Activated CD4-positive, alpha-beta T cell treated with anti-CD3 and anti-CD28 coated beads for 36 hours (primary cell): ENCODE results near the gene FBXO2. TPM values are rescaled to one million over a fixed set of nuclear protein-coding genes. Genes with fewer than 3 reads are reported as not detected.

Source experiments
- ATAC-seq: fragments of 200-7000 bp; cut with Tn5 transposase; one replicate; pipeline ENCODE4 v1.10.0; 2021; ENCODE audit warnings: mild to moderate bottlenecking, moderate library complexity
- CTCF ChIA-PET: fragments of 350-600 bp; sonication (Branson Sonifier 250); formaldehyde crosslinking; loops from one replicate; lab custom pipeline; 2021; ENCODE audit warnings: antibody characterized with exemption; lab: Charles Lee
- POLR2A ChIA-PET: fragments of 350-600 bp; sonication (Branson Sonifier 250); formaldehyde crosslinking; loops from one replicate; lab custom pipeline; 2021; ENCODE audit warnings: antibody characterized with exemption, inconsistent platforms; lab: Charles Lee
- DNase-seq: peaks from one replicate; pipeline ENCODE4 v3.0.0-alpha.2; 2020
- H3K27ac Mint-ChIP-seq: one replicate; pipeline ENCODE4 v1.8.0; 2021; ENCODE audit warnings: mixed read lengths
- H3K27me3 Mint-ChIP-seq: one replicate; pipeline ENCODE4 v1.8.0; 2021; ENCODE audit warnings: mixed read lengths
- H3K36me3 Mint-ChIP-seq: one replicate; pipeline ENCODE4 v1.8.0; 2021; ENCODE audit warnings: low read depth, mixed read lengths
- H3K4me1 Mint-ChIP-seq: one replicate; pipeline ENCODE4 v1.8.0; 2021; ENCODE audit warnings: mixed read lengths
- H3K4me3 Mint-ChIP-seq: one replicate; pipeline ENCODE4 v1.8.0; 2021; ENCODE audit warnings: mild to moderate bottlenecking, moderate library complexity, mixed read lengths
- H3K9me3 Mint-ChIP-seq: one replicate; pipeline ENCODE4 v1.8.0; 2021; ENCODE audit warnings: low read depth, mixed read lengths
- intact Hi-C, 2 experiments: fragments of 100-400 bp; cut with DNase I in 1 of 2; cut with micrococcal nuclease in 1 of 2; formaldehyde crosslinking; loops; one replicate each; pipeline versions ENCODE4 v1.14.2 to v1.15.1; 2022 to 2024; cut with DNase I, micrococcal nuclease
- total RNA-seq, 2 experiments: library from RNA; stranded (reverse); gene quantifications; one replicate each; pipeline ENCODE4 v1.2.3, GENCODE V29; 2021

Gene FBXO2
- total RNA-seq, 2 experiments from 2014 or later: 1.6 to 2.1 TPM

DNA sequence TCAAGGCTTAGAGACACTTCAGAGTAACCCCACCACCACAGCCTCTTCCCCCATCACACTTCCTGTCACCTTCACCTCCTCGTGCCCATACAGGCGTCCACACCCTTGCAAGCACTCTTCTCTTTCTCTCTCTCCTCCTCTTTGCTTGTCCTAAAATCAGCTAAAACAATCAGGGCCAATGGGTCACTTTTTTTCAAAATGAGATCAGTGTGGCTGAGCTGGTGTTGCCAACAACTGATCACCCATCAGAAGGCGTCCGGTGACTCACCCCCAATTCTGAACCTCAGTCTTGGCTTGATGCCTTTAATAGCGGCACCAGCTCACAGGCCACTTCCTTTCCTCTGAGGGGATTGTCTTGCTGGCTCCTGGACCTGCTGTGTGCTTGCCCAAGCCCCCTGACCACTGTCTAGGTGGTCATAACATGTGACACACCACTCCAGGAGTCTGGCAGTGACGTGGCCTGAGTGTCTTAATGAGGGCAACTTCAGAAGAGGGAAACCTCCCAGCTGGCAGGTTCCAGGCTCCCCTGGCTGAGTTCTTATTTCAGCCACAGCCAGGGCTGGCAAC lies 38.9 kb upstream of the FBXO2 start:
- Mint-ChIP-seq H3K27me3 (peaks cover 34% of the 10 kb centered on the region), H3K4me1 (peaks cover 29% of the 10 kb centered on the region), H3K27ac (no peak overlapping the region), H3K9me3 (no peaks in the 10 kb centered on the region), H3K4me3 (no peak overlapping the region), H3K36me3 (no peaks in the 10 kb centered on the region)
- POLR2A ChIA-PET: interaction anchor here (1.1 kb wide), 1 partner anchor 29 kb away, joined by 3 read pairs; the partner anchor contains the start of gene FBXO6
- CTCF ChIA-PET: interaction anchor here (0.8 to 1.0 kb wide), 3 partner anchors 10 to 42 kb away, joined by 3 to 4 read pairs (median 3); partner anchors contain the start of gene FBXO6
- peak; percentile 67 for DNase-seq
- intact Hi-C loops: no loop called here
- ATAC-seq: peak; percentile 86

DNA sequence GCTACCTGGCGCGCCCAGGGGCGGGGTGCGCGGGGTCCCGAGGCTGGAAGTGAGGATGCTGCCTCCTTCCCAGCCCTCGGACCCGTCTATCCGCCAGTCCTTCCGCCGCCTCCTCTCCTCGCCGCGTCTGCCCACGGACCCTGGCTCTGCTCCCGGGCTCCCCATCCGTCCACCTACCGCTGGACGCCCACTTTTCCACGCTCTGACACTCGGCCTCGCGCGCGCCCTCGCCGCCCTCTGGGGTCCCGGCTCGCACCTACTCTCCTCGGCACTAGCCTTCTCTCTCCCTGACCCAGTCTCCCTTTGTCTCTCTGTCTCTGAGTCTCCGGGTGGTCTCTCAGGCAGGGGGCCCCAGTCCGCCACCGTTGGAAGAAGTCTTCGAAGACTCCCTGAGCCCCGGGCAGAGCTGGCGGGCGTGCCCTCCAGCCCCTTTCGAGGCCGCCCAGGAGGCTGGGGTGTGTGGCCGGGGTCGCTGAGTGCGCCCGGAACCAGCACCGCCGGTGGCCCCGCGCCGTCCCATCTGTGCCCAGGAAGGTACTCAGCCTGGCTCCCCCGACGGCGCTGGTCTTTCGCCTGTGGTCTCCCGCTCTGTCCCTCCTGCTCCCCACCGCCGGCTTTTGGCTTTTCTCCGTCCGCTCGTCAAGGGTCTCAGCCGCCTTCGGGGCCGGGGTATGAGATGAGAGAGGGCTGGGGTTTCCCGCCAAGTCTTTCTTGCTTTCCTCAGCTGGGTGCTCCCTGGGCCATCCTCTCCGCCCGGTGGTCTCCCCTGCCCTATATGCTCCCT lies 37.9 kb upstream of the FBXO2 start:
- H3K27me3 Mint-ChIP-seq: peaks cover 38% of the 10 kb centered on the region
- no peak for ATAC-seq
- no peaks in the 10 kb centered on the region for H3K36me3 Mint-ChIP-seq
- intact Hi-C loops: no loop called here
- POLR2A ChIA-PET: interaction anchor here (1.1 kb wide), 1 partner anchor 28 kb away, joined by 3 read pairs; the partner anchor contains the start of gene FBXO6
- DNase-seq: no peak
- no peak overlapping the region for H3K27ac Mint-ChIP-seq
- peak overlapping the region; percentile 38 for H3K4me3 Mint-ChIP-seq
- no peaks in the 10 kb centered on the region for H3K9me3 Mint-ChIP-seq
- CTCF ChIA-PET: interaction anchor here (0.6 kb wide), 1 partner anchor 44 kb away, joined by 3 read pairs; no protein-coding TSS in a partner anchor
- H3K4me1 Mint-ChIP-seq: peaks cover 24% of the 10 kb centered on the region

DNA sequence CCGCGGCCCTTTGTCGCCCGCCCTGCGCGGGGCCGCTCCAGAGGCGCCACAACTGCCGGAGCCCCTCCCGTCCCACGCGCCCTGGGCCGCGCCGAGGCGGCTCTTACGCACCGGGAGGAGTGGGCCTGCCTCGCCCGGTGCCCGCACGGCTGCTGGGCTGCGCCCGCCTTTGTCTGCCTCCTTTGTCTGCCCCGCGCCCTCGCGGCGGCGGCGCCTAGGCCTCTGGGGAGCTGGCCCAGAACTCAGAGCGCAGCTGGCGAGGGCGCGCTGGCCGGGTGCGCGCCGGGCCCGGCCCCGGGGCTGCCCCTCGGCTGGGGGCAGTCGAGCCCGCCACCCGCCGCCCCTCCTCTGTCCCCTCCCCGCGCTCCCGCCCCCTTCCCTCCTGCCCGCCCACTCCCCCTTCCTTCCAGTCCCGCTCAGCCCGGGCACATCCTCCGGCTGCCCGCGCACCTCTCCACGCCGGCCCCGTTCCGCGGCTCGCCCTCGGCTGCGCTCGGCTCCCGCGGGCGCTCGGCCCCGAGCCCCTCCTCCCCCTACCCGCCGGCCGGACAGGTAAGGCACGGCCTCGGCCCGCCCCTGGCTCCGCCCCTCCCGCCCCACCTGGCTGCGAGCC lies 37.2 kb upstream of the FBXO2 start, which contains the start of gene DRAXIN:
Gene DRAXIN (plus strand): TSS at position 409 of the 613 bp plus-strand sequence. CDS start 14,549 bp downstream, outside the sequence.
- ATAC-seq: peak; percentile 25

DNA sequence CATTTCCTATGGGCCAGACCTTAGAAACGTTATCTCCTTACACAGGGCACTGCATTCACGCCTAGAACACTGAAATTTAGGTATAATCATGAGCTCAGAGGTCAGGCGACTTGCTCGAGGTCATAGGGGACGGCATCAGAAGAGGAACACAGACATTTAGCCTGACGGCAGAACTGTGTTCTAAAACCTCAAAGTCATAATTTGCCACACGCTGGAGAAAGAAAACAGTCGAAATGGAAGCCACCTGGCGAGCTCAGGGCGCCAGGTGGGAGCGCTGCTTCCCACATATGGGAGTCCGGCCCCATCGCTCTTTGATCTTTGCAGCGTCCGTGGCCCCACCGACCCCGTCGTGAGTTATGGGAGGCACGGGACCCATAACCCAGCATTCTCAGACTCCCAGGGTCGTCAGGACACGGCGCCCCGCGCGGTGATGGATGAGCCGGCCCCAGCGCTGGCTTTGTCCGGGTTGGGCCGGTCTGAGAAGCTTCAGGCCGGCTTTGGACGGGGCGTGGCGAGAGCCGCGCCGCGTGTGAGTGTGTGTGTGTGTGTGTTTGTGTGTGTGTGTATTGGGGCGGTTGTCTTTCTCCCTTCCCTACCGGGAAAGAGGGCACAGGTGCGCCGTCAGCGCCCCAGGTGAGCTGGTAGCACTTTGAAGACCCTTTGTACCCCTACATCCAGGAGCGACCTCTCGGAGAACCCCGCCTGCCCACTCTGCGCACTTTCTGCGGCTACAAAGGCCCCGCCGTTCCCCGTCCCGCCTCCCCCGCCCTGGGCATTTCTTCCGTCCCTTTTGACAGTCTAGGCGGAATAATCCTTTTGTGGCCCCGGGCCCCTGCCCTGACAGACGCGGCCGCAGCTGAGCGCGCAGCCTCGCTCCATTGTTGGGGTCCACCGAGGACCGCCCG lies 36.4 kb upstream of the FBXO2 start:
- intact Hi-C loops: no loop called here
- Mint-ChIP-seq H3K27me3 (peaks cover 38% of the 10 kb centered on the region), H3K27ac (no peak overlapping the region), H3K9me3 (no peaks in the 10 kb centered on the region), H3K4me3 (no peak overlapping the region), H3K36me3 (no peaks in the 10 kb centered on the region), H3K4me1 (peaks cover 24% of the 10 kb centered on the region)
- ChIA-PET CTCF (no interaction called here), POLR2A (interaction anchor here (1.1 kb wide), 1 partner anchor 26 kb away, joined by 3 read pairs; the partner anchor contains the start of gene FBXO6)
- ATAC-seq (no peak), DNase-seq (no peak)

More for the DNA sequence above, 37.2 kb upstream of the FBXO2 start, which contains the start of gene DRAXIN:
- ChIA-PET CTCF (interaction anchor here (0.6 kb wide), 1 partner anchor 43 kb away, joined by 3 read pairs; no protein-coding TSS in a partner anchor), POLR2A (no interaction called here)
- Mint-ChIP-seq H3K9me3 (no peaks in the 10 kb centered on the region), H3K27me3 (peaks cover 38% of the 10 kb centered on the region), H3K36me3 (no peaks in the 10 kb centered on the region), H3K27ac (no peak within 1 kb of the TSS), H3K4me3 (peak within 1 kb of the TSS; percentile 38), H3K4me1 (peaks cover 24% of the 10 kb centered on the region)
- DNase-seq: peak; percentile 23
- intact Hi-C loops: no loop called here

DNA sequence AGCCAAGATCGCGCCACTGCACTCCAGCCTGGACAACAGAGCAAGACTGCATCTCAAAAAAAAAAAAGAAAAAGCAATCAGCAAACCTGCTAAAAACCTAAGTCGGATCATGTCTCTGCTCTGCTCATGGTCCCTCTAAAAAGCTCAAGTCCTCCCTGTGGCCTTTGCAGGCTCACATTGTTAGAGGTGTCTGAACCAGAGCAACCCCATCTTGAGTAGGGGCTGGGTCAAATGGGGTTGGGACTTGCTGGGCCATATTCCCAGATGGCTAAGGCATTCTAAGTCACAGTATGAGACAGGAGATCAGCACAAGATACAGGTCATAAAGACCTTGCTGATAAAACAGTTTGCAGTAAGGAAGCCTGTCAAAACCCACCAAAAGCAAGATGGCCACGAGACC lies 34.3 kb upstream of the FBXO2 start:
- Mint-ChIP-seq H3K9me3 (no peaks in the 10 kb centered on the region), H3K4me3 (no peak overlapping the region), H3K27ac (no peak overlapping the region), H3K4me1 (peaks cover 20% of the 10 kb centered on the region), H3K36me3 (no peaks in the 10 kb centered on the region), H3K27me3 (peaks cover 33% of the 10 kb centered on the region)
- intact Hi-C loops: no loop called here
- POLR2A ChIA-PET: no interaction called here
- ATAC-seq (no peak), DNase-seq (no peak)
- CTCF ChIA-PET: interaction anchor here (2.1 kb wide), 1 partner anchor 9 kb away, joined by 6 read pairs; no protein-coding TSS in a partner anchor

DNA sequence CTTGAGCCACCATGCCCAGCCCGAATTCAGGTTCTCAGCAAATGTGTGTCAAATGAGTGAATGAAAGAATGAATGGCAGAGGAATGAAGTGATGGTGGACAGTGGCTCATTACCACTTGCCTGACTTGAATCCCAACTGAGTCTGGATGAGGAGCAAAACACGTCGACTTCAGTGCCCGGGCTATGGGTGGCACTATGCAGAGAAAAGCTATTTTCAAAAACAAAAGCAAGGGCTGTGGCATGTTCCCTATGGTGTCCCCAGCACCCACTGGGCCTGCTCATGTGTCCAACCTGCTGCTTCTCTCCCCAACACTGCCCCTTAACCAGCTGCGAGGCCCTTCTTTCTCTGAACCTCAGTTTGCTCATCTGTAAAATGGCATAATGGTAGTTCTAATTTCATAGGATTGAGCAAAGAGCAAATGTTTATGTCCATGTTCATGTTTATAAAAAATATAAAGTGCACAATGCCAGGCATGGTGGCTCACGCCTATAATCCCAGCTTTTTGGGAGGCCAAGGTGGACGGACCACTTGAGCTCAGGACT lies 31.1 kb upstream of the FBXO2 start:
- H3K27ac Mint-ChIP-seq: no peak overlapping the region
- intact Hi-C loops: no loop called here
- no peak overlapping the region for H3K4me3 Mint-ChIP-seq
- no peak for ATAC-seq
- no peaks in the 10 kb centered on the region for H3K36me3 Mint-ChIP-seq
- no peaks in the 10 kb centered on the region for H3K9me3 Mint-ChIP-seq
- H3K4me1 Mint-ChIP-seq: peaks cover 6% of the 10 kb centered on the region
- CTCF ChIA-PET: interaction anchor here (0.6 to 1.3 kb wide), 4 partner anchors 22 to 1190 kb away, joined by 3 to 4 read pairs (median 4); no protein-coding TSS in a partner anchor
- POLR2A ChIA-PET: no interaction called here
- DNase-seq: no peak
- H3K27me3 Mint-ChIP-seq: peaks cover 16% of the 10 kb centered on the region

DNA sequence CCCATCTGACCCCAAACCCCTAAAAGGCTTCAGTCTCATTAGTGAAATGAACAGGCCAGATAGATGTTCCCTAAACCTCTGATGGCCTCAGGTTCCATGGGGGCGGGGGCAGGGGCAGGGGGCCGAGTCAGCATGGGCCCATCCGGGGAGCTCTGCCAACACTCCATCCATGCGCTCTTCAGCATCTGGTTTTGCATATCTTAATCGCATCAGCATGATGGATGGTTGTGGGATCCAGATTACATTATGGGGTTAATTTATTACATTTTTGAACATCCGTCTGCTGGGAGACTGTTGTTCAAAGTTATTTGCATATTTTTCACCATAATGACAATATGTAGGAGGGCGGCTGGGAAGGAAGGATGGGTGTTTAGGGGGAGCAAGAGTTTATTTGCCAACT lies 29.8 kb upstream of the FBXO2 start:
- Mint-ChIP-seq H3K9me3 (no peaks in the 10 kb centered on the region), H3K4me1 (peaks cover 9% of the 10 kb centered on the region), H3K4me3 (no peak overlapping the region), H3K27ac (no peak overlapping the region), H3K36me3 (peaks cover 2% of the 10 kb centered on the region), H3K27me3 (peaks cover 9% of the 10 kb centered on the region)
- ATAC-seq (no peak), DNase-seq (no peak)
- ChIA-PET CTCF (no interaction called here), POLR2A (no interaction called here)
- intact Hi-C loops: loop anchor here (5.0 kb wide), 2 partner anchors 48 to 1772 kb away; partner anchors contain the start of gene CTNNBIP1 (in 1 of the 2)

DNA sequence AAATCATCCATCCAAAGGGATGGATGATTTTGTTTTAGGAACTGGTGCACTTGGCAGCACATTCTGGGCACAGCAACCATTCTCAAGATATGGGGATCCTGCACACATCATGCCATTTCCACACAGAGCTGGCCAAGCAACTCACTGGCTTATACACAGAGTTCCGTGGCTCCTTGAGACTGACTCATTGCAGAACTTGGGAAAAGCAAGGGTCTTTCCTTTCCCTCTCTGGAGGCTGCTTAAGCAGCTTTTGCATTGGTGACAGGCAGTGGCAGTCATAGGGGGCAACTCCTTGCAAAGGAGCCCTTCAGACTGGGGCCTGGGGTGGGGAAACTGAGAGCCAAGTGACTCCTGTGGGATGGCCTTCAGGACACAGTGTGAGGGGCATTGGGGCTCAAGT lies 28.6 kb upstream of the FBXO2 start:
- CTCF ChIA-PET: interaction anchor here (0.5 to 2.8 kb wide), 7 partner anchors 10 to 1184 kb away, joined by 3 to 12 read pairs (median 3); no protein-coding TSS in a partner anchor
- intact Hi-C loops: loop anchor here (5.0 kb wide), 2 partner anchors 50 to 1770 kb away; partner anchors contain the start of gene CTNNBIP1 (in 1 of the 2)
- POLR2A ChIA-PET: interaction anchor here (0.6 to 1.9 kb wide), 2 partner anchors 35 to 226 kb away, joined by 4 to 10 read pairs; no protein-coding TSS in a partner anchor

DNA sequence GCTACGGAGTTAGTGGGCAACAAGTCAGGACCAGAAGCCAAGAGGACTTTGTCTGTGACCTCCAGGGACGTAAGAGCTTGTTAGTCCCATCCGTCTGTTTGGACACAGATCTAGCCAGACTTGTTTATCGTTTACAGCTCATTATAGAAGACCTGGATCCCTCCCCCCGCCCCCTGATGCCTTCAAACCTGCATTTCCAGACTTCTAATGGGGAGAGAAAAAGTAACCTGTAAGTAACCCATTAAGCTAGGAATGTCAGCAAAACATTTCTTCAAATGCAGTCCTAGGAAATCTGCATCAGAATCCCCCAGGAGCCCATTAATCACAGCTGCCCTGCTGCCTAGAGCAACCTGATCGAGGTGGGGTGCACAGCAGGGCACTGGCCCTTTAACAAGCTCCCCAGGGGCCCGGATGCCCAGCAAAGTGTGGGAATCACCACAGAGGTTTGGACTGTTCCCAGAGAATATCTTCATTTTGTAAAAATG lies 28.1 kb upstream of the FBXO2 start:
- no peak overlapping the region for H3K4me3 Mint-ChIP-seq
- intact Hi-C loops: loop anchor here (5.0 kb wide), 2 partner anchors 50 to 1770 kb away; partner anchors contain the start of gene CTNNBIP1 (in 1 of the 2)
- POLR2A ChIA-PET: interaction anchor here (1.9 kb wide), 1 partner anchor 226 kb away, joined by 10 read pairs; no protein-coding TSS in a partner anchor
- CTCF ChIA-PET: interaction anchor here (0.5 to 2.8 kb wide), 12 partner anchors 10 to 1187 kb away, joined by 3 to 12 read pairs (median 4); partner anchors contain the start of gene FBXO6
- H3K4me1 Mint-ChIP-seq: peaks cover 9% of the 10 kb centered on the region
- no peaks in the 10 kb centered on the region for H3K9me3 Mint-ChIP-seq
- peaks cover 2% of the 10 kb centered on the region for H3K36me3 Mint-ChIP-seq
- ATAC-seq (no peak), DNase-seq (no peak)
- no peak overlapping the region for H3K27ac Mint-ChIP-seq
- H3K27me3 Mint-ChIP-seq: no peaks in the 10 kb centered on the region

More for the DNA sequence above, 28.6 kb upstream of the FBXO2 start:
- ATAC-seq: no peak
- Mint-ChIP-seq H3K36me3 (peaks cover 2% of the 10 kb centered on the region), H3K27me3 (peaks cover 2% of the 10 kb centered on the region), H3K4me1 (peaks cover 9% of the 10 kb centered on the region), H3K27ac (no peak overlapping the region), H3K4me3 (no peak overlapping the region), H3K9me3 (no peaks in the 10 kb centered on the region)
- DNase-seq: no peak
